HL-60 (cell line): Measurements from ENCODE around the gene ALG12.

Source experiments
- CTCF ChIP-seq: IDR thresholded peaks from one replicate; pipeline ENCODE4 v1.5.1; 2011; ENCODE audit warnings: low read length, control low read depth, inconsistent platforms; ENCODE audit not compliant: insufficient read depth
- GABPA ChIP-seq: IDR thresholded peaks from 2 replicates; pipeline ENCODE4 v1.6.1; 2012; ENCODE audit warnings: low read depth
- POLR2AphosphoS5 ChIP-seq: IDR thresholded peaks from 2 replicates; pipeline ENCODE4 v1.6.1; 2012; ENCODE audit warnings: low read depth
- SPI1 ChIP-seq: IDR thresholded peaks from 2 replicates; pipeline ENCODE4 v1.6.1; 2012; ENCODE audit warnings: low read depth, mild to moderate bottlenecking, borderline replicate concordance
- TF ChIP-seq, protein P1 (sequence below): IDR thresholded peaks from 2 replicates; pipeline ENCODE4 v1.6.1; 2012; ENCODE audit warnings: low read depth; ENCODE audit not compliant: insufficient replicate concordance

DNA sequence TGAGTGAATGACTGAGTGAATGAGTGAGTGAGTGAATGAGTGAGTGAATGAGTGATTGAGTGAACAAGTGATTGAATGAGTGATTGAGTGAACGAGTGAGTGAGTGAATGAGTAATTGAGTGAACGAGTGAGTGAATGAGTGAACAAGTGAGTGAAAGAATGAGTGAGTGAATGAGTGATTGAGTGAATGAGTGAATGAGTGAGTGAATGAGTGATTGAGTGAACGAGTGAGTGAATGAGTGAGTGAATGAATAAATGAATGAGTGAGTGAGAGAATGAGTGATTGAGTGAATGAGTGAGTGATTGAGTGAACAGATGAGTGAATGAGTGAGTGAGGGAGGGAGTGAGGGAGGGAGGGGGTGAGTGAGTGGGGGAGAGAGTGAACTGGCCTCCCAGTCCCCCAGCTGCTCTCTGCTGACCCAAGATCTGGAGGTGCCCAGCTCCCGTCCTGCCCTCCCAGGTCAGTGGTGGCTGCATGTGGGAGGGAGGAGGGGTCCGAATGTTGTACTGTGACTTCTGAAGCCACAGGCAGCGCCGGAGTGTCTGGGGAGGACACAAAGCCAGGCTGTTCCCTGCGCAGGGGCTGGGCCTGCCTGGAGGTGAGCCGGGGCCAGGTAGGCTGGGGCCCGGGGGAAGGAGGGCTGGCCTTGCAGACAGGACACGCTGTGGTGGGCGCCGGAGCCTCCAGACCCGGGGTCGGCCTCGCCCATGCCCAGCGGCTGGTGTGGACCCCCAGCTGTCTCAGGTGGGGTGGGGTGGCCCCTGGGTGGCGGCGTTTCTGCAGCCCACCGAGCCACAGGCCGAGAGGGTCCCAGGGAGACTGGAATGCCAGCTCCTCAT lies 24.5 kb upstream of the ALG12 start:
- TF ChIP-seq CTCF, result no peak
- no peak for TF ChIP-seq POLR2AphosphoS5
- no peak for TF ChIP-seq GABPA
- no peak for TF ChIP-seq SPI1
- TF ChIP-seq, protein P1, sequence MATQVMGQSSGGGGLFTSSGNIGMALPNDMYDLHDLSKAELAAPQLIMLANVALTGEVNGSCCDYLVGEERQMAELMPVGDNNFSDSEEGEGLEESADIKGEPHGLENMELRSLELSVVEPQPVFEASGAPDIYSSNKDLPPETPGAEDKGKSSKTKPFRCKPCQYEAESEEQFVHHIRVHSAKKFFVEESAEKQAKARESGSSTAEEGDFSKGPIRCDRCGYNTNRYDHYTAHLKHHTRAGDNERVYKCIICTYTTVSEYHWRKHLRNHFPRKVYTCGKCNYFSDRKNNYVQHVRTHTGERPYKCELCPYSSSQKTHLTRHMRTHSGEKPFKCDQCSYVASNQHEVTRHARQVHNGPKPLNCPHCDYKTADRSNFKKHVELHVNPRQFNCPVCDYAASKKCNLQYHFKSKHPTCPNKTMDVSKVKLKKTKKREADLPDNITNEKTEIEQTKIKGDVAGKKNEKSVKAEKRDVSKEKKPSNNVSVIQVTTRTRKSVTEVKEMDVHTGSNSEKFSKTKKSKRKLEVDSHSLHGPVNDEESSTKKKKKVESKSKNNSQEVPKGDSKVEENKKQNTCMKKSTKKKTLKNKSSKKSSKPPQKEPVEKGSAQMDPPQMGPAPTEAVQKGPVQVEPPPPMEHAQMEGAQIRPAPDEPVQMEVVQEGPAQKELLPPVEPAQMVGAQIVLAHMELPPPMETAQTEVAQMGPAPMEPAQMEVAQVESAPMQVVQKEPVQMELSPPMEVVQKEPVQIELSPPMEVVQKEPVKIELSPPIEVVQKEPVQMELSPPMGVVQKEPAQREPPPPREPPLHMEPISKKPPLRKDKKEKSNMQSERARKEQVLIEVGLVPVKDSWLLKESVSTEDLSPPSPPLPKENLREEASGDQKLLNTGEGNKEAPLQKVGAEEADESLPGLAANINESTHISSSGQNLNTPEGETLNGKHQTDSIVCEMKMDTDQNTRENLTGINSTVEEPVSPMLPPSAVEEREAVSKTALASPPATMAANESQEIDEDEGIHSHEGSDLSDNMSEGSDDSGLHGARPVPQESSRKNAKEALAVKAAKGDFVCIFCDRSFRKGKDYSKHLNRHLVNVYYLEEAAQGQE, result no peak
